ENCODE results near the gene PAMR1.
A peak's percentile ranks its signal among the peaks of the same experiment; 100 is the strongest.

Gene PAMR1

DNA sequence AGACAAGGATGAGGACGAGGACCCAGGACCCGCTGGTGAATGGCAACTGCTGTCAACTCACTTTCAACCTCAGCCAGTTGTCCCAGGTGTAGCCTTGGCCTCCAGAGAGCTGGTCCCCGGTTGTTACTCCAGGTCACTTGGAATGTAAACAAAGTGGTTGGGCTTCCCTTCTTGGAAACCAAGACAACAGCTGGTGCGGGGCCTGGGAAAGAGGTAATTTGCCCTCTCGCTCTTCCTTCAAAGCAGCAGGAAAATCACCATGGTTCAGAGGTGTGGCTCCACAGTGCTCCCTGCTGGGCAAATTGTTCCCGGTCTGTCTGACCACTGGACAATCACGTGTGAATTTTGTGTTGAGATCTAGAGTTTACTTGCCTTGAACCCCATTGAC lies 121.0 kb downstream of the PAMR1 start:
- no peak overlapping the region for H3K27ac Mint-ChIP-seq
- H3K36me3 Mint-ChIP-seq (ENCODE audit: low read depth) = no peaks in the 10 kb centered on the region
- no peak overlapping the region for H3K4me3 Mint-ChIP-seq
- H3K27me3 Mint-ChIP-seq (ENCODE audit: low read depth) = no peaks in the 10 kb centered on the region
- TF ChIP-seq, protein P1, sequence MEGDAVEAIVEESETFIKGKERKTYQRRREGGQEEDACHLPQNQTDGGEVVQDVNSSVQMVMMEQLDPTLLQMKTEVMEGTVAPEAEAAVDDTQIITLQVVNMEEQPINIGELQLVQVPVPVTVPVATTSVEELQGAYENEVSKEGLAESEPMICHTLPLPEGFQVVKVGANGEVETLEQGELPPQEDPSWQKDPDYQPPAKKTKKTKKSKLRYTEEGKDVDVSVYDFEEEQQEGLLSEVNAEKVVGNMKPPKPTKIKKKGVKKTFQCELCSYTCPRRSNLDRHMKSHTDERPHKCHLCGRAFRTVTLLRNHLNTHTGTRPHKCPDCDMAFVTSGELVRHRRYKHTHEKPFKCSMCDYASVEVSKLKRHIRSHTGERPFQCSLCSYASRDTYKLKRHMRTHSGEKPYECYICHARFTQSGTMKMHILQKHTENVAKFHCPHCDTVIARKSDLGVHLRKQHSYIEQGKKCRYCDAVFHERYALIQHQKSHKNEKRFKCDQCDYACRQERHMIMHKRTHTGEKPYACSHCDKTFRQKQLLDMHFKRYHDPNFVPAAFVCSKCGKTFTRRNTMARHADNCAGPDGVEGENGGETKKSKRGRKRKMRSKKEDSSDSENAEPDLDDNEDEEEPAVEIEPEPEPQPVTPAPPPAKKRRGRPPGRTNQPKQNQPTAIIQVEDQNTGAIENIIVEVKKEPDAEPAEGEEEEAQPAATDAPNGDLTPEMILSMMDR (IDR thresholded peaks at IDR 0.05; ENCODE audit: unreplicated experiment in 3 of 3) = peak in 1 of 3 experiments; percentile 24
- peaks cover 2% of the 10 kb centered on the region for H3K9me3 Mint-ChIP-seq
- no peaks in the 10 kb centered on the region for H3K4me1 Mint-ChIP-seq

DNA sequence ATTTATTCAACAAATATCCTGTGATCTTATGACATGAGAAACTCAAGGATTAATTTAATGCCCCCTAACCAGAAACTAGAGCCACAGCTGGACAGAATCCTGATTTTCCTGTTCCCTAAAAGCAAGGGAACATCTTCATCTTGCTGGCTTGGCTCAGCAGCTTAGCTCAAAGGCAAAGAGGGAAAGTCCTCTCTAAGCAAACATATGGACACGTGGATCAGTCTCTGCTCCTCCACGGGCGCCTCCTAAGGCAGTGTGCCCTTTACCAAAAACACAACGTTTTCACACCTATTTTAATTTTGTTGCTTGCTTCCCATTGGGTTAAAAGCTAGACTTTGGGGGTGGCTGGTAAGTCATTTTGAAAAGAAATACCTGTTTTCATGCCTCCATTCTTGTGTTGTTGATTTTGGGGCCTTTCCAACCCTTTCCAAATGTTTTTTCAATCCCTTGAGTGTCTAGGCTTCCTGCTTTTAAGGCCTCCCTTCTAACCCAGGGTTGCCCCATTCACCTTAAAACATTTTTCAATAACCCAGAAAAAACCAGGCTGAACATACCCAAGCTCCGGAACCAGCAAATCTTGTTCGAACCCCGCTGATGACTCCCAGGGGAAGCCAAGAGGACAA lies 121.5 kb downstream of the PAMR1 start:
- no peak overlapping the region for H3K27ac Mint-ChIP-seq
- no peak overlapping the region for H3K4me3 Mint-ChIP-seq
- no peaks in the 10 kb centered on the region for H3K4me1 Mint-ChIP-seq
- H3K27me3 Mint-ChIP-seq (ENCODE audit: low read depth) = no peaks in the 10 kb centered on the region
- TF ChIP-seq, protein P1 (IDR thresholded peaks at IDR 0.05; ENCODE audit: unreplicated experiment in 3 of 3) = no peak
- no peaks in the 10 kb centered on the region for H3K36me3 Mint-ChIP-seq (ENCODE audit: low read depth)
- H3K9me3 Mint-ChIP-seq = peaks cover 2% of the 10 kb centered on the region

DNA sequence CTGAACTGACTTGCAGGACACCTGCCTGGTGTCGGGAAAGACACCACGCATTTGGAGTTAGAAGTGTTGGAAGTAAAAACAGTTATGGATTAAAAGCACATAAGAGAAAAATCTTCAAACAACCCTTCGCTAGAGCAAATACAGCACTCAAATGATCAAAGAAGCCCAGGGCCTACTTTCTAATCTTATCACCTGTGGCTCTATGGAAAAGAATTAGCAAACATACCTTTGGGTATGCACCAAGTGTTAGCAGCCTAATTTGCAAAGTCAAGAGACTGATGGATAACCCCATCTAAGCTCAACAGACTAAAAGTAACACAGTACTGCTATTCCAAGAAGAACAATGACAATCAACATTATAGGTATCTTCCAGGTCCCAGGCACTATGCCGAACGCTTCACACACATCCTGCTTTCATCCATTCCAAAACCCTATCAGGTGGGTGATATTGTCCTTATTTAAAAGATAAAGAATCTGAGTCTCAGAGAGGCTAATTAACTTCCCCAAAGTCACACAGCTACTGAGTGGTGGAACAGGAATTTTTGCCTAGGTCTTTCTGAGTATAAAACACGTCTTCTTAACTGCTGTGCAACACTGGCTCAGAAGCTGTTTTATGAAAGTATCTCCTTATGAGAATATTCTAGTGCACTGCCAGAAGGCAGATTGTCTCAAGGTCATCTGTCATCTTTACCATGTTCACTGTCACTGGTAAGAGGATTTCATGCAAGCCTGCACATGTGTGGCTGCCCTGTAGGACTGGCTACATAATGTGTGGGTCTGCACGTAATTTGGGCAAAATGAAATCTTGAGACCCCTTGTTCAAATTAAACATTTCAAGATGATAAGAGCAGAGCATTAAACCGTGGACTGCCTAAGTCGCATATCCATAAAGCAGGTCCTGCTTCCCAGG lies 122.4 kb downstream of the PAMR1 start:
- TF ChIP-seq, protein P1 (IDR thresholded peaks at IDR 0.05; ENCODE audit: unreplicated experiment in 3 of 3) = no peak
- Mint-ChIP-seq H3K27ac (no peak overlapping the region), H3K36me3 (ENCODE audit: low read depth) (no peaks in the 10 kb centered on the region), H3K9me3 (peaks cover 5% of the 10 kb centered on the region), H3K27me3 (ENCODE audit: low read depth) (no peaks in the 10 kb centered on the region), H3K4me1 (no peaks in the 10 kb centered on the region), H3K4me3 (no peak overlapping the region)

DNA sequence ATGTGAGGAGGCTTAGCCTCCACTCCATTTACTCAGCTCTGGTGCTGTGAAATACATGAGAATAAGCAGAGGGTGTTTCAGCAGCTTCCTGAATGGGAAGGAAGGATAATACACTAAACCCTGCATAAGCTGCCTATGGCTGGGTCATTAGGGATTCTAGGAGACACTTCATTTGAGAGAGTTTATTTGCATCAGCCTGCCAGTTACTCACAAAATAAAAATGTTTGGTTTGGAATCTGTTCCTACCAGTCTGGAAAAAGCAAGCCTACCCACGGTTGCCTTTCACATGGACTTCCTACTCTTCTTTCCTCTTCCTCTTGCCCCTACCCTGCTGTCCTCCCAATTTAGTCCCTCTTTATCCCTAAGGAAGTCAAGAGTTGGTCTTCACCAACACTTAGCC lies 126.5 kb downstream of the PAMR1 start:
- no peaks in the 10 kb centered on the region for H3K4me1 Mint-ChIP-seq
- H3K36me3 Mint-ChIP-seq (ENCODE audit: low read depth) = no peaks in the 10 kb centered on the region
- no peak overlapping the region for H3K4me3 Mint-ChIP-seq
- peaks cover 2% of the 10 kb centered on the region for H3K27me3 Mint-ChIP-seq (ENCODE audit: low read depth)
- H3K27ac Mint-ChIP-seq = no peak overlapping the region
- peaks cover 10% of the 10 kb centered on the region for H3K9me3 Mint-ChIP-seq
- TF ChIP-seq, protein P1 (IDR thresholded peaks at IDR 0.05; ENCODE audit: unreplicated experiment in 3 of 3) = no peak

DNA sequence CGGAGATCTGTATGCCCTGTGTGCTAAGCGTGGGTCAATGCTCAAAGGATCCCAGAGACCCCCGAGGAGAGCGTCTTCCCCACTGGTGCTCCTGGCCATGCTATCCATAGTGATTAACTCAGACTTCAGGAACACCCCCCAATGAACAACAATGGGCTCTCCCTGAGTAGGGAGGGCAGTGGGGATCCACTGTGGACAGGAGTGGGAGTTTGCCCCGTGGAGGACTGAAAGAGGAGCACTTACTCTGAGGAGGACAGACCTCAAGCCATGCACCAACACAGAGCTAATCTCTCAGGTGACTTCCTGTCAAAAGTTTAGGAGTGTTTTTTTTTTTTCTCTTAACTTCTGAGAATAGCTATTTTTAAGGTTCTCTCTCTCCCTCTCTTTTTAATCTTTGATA lies 130.5 kb downstream of the PAMR1 start:
- H3K27me3 Mint-ChIP-seq (ENCODE audit: low read depth) = peaks cover 15% of the 10 kb centered on the region
- H3K9me3 Mint-ChIP-seq = peaks cover 8% of the 10 kb centered on the region
- H3K27ac Mint-ChIP-seq = no peak overlapping the region
- no peak overlapping the region for H3K4me3 Mint-ChIP-seq
- TF ChIP-seq, protein P1 (IDR thresholded peaks at IDR 0.05; ENCODE audit: unreplicated experiment in 3 of 3) = no peak
- H3K36me3 Mint-ChIP-seq (ENCODE audit: low read depth) = no peaks in the 10 kb centered on the region
- H3K4me1 Mint-ChIP-seq = peaks cover 6% of the 10 kb centered on the region
